Heart left ventricle (tissue), 16 donors: ENCODE results near the gene KLHL22. TPM values are rescaled to one million over a fixed set of nuclear protein-coding genes. Genes with fewer than 3 reads are reported as not detected.
A peak's percentile ranks its signal among the peaks of the same experiment; 100 is the strongest.

ENCODE experiments used
- ATAC-seq, 4 donors: fragments of 200-7000 bp; cut with Tn5 transposase; one replicate each; pipeline ENCODE4 v1.9.1; 2020 to 2022; ENCODE audit warnings: moderate library complexity in 4 of 4, mild to moderate bottlenecking in 3 of 4, moderate number of reproducible peaks in 1 of 4
- DNase-seq, 5 donors: peaks; one replicate each; pipeline ENCODE4 v3.0.0-alpha.2; 2020
- H3K27ac ChIP-seq, 12 donors: fragments of 200-600 bp; sonication (generic) in 4 of 12; one replicate each; pipeline versions ENCODE4 v1.5.0 to v1.8.0; 2016 to 2022; ENCODE audit warnings: mild to moderate bottlenecking in 2 of 12
- H3K27me3 ChIP-seq, 9 donors: fragments of 200-600 bp; sonication (generic) in 2 of 9; one replicate each; pipeline versions ENCODE4 v1.5.1 to v1.8.0; 2016 to 2022; ENCODE audit warnings: mild to moderate bottlenecking in 3 of 9
- H3K36me3 ChIP-seq, 9 donors: fragments of 200-600 bp; sonication (generic) in 2 of 9; one replicate each; pipeline versions ENCODE4 v1.5.0 to v1.8.0; 2018 to 2022; ENCODE audit warnings: mild to moderate bottlenecking in 2 of 9
- H3K4me1 ChIP-seq, 12 donors: fragments of 200-600 bp; sonication (generic) in 4 of 12; one replicate each; pipeline versions ENCODE4 v1.5.0 to v1.8.0; 2016 to 2022; ENCODE audit warnings: mild to moderate bottlenecking in 3 of 12
- H3K4me3 ChIP-seq, 12 donors: fragments of 200-600 bp; sonication (generic) in 4 of 12; one replicate each; pipeline versions ENCODE4 v1.5.0 to v1.8.0; 2017 to 2022; ENCODE audit warnings: mild to moderate bottlenecking in 9 of 12, moderate library complexity in 4 of 12
- H3K9me3 ChIP-seq, 12 donors: fragments of 200-600 bp; sonication (generic) in 4 of 12; one replicate each; pipeline versions ENCODE4 v1.5.0 to v1.8.0; 2016 to 2022; ENCODE audit warnings: mild to moderate bottlenecking in 1 of 12
- POLR2A ChIP-seq, 2 donors: fragments of 450-650 bp; IDR thresholded peaks; one replicate each; pipeline ENCODE4 v1.6.1; 2017; ENCODE audit warnings: antibody characterized with exemption in 2 of 2, mild to moderate bottlenecking in 2 of 2, moderate library complexity in 2 of 2
- WGBS, 4 donors: extraction: QIAGEN DNeasy Blood & Tissue Kit in 2 of 4; methylation state at CpG; one replicate each; pipeline versions ENCODE4 v1.1.5 to v1.1.7; 2013 to 2018; 5-methylcytosine and 5-hydroxymethylcytosine counted together
- intact Hi-C, 10 donors: fragments of 100-400 bp; cut with DNase I; formaldehyde crosslinking; loops; one replicate each; pipeline versions ENCODE4 v1.11.1 to v1.14.2; 2022
- polyA plus RNA-seq, 2 donors: library from polyadenylated mRNA; stranded (reverse); fragments of 200-250 nt; gene quantifications; one replicate each; pipeline ENCODE4 v1.2.3, GENCODE V29; 2013
- total RNA-seq, 9 donors: library from RNA; depleted of rRNA in 2 of 9; stranded (reverse); fragments of >200 nt in 2 of 9; fragmentation: NEBNext Ultra II Directional in 3 of 9; extraction: Animal tissue kit (Norgen Biotek cat#: 25700) in 3 of 9; gene quantifications; one replicate each; pipeline versions ENCODE4 v1.1.0 to v1.2.4, GENCODE V29; 2016 to 2023
- TF ChIP-seq, protein P1 (sequence below), 12 donors: fragments of 200-600 bp; sonication (generic) in 4 of 12; IDR thresholded peaks; one replicate each; pipeline versions ENCODE4 v1.5.0 to v1.8.0; 2018 to 2022; ENCODE audit warnings: antibody characterized with exemption in 12 of 12, mild to moderate bottlenecking in 5 of 12
- donor health status: ischemic (EF 13 %, LVEDD 7.1; RV severe dilation, severe dysfunction).
- donor health status: healthy with polysubstance abuse.
- donor health status: DM: no; HTN: yes; CAD: no.
- donor health status: DM: no; HTN: no; CAD: no.
- donor health status: ischemic (EF 25% LVEDD 6.9; RV normal size, moderate dysfunction).
- donor health status: ischemic (EF 25% LVEDD 5.7; RV mildly dilated, moderate dysfunction).
- donor health status: healthy.
- donor health status: DM: yes; HTN: yes; CAD: no.
- donor health status: ischemic (EF 35%, LVEDD 5.7; RV mildly dilated, moderate dysfunction).
- donor health status: nonischemic (EF 11% LVEDD 7.7; RV severe dilation, severe dysfunction).
- donor health status: DM: yes; HTN: yes; CAD: no.
- donor health status: PGD.
- donor health status: ischemic (EF 29% LVEDD 5.4; RV normal size, mild dysfunction).
- donor health status: nonischemic (EF 23%, LVEDD 6.1; RV moderate dilation, normal function).

The KLHL22 gene
- total and polyA plus RNA-seq, 11 donors, result 10.2 to 23.6 (median 16.8) TPM

GRCh38 chr22:20533095-20533878 is 37.7 kb upstream of the KLHL22 start:
- H3K4me3 ChIP-seq, result no peak overlapping the region
- 71 to 80% (median 73%) methylated on average over 11 of the region's 11 CpGs for WGBS, 4 donors
- DNase-seq, result peak in 2 of 5 donors; percentile 18 to 32
- peaks cover 15 to 86% (median 70%) of the 10 kb centered on the region in 12 donors for H3K4me1 ChIP-seq
- no peak for ATAC-seq
- TF ChIP-seq, protein P1, sequence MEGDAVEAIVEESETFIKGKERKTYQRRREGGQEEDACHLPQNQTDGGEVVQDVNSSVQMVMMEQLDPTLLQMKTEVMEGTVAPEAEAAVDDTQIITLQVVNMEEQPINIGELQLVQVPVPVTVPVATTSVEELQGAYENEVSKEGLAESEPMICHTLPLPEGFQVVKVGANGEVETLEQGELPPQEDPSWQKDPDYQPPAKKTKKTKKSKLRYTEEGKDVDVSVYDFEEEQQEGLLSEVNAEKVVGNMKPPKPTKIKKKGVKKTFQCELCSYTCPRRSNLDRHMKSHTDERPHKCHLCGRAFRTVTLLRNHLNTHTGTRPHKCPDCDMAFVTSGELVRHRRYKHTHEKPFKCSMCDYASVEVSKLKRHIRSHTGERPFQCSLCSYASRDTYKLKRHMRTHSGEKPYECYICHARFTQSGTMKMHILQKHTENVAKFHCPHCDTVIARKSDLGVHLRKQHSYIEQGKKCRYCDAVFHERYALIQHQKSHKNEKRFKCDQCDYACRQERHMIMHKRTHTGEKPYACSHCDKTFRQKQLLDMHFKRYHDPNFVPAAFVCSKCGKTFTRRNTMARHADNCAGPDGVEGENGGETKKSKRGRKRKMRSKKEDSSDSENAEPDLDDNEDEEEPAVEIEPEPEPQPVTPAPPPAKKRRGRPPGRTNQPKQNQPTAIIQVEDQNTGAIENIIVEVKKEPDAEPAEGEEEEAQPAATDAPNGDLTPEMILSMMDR (IDR thresholded peaks at IDR 0.05), result no peak
- TF ChIP-seq POLR2A (IDR thresholded peaks at IDR 0.05), result no peak
- H3K9me3 ChIP-seq, result no peaks in the 10 kb centered on the region
- no peaks in the 10 kb centered on the region for H3K27me3 ChIP-seq
- H3K27ac ChIP-seq, result peak overlapping the region in 10 of 12 donors; percentile 33 to 90 (median 74)
- intact Hi-C loops, result no loop called here
- peaks cover 0 to 51% (median 17%) of the 10 kb centered on the region in 9 donors for H3K36me3 ChIP-seq

DNA sequence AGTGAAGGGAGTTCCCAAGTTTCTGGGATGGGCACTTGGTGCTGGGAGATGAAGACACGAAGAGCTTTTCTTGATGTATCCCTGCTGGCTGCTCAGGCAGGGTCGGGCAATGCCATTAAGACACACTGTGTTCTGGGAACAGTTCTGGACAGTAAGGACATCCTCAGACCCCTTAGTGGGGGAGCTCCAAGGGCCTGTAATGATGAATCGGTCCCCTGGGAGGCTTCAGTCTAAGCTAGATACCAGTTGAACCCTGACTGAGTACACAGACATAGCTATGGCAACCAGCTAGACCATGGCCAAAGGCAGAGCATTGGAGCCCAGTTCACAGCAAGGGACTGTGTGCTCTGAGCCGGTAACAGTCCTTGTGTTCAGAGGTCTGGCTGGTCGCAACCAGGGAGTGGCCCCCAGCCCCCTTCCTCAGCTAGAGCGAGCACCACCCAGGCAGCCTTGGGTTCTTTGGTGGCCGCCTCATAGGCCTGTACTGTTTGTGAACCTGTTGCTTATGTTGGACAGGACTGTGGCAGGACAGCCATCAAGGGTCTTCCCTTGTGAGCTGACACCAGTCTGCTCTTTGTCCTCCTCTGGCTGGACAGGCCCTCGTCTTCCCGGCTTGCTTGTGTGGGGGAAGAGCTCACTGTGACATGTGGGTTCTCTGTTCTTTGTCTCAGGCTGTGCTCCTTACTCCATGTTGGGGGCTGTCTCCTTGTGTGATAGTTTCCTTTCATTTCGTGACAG is 36.8 kb upstream of the KLHL22 start:
- Histone ChIP-seq H3K4me3 (no peak overlapping the region), H3K9me3 (no peaks in the 10 kb centered on the region), H3K4me1 (peaks cover 15 to 78% (median 68%) of the 10 kb centered on the region in 12 donors), H3K27me3 (no peaks in the 10 kb centered on the region), H3K27ac (peak overlapping the region in 11 of 12 donors; percentile 47 to 90 (median 78)), H3K36me3 (peaks cover 0 to 51% (median 14%) of the 10 kb centered on the region in 9 donors)
- WGBS, 4 donors, result 66 to 69% (median 67%) methylated on average over 9 to 10 of the region's 10 CpGs
- TF ChIP-seq, protein P1 (IDR thresholded peaks at IDR 0.05), result no peak
- TF ChIP-seq POLR2A (IDR thresholded peaks at IDR 0.05), result no peak
- intact Hi-C loops, result no loop called here
- DNase-seq (peak in 1 of 5 donors; percentile 31), ATAC-seq (no peak)

GRCh38 chr22:20531404-20532201 is 36.0 kb upstream of the KLHL22 start:
- peak overlapping the region; percentile 1 to 90 (median 78) for H3K27ac ChIP-seq
- no peak for TF ChIP-seq POLR2A (IDR thresholded peaks at IDR 0.05)
- TF ChIP-seq, protein P1 (IDR thresholded peaks at IDR 0.05), result no peak
- H3K36me3 ChIP-seq, result peaks cover 0 to 46% (median 9%) of the 10 kb centered on the region in 9 donors
- H3K4me3 ChIP-seq, result no peak overlapping the region
- WGBS, 4 donors, result 24 to 31% (median 26%) methylated on average over 13 to 15 of the region's 15 CpGs
- no peaks in the 10 kb centered on the region for H3K27me3 ChIP-seq
- ATAC-seq (peak; percentile 86 to 91 (median 90)), DNase-seq (peak; percentile 61 to 69 (median 64))
- intact Hi-C loops, result loop anchor here in 1 of 10 donors (2.0 kb wide), 1 partner anchor 21 kb away; no protein-coding TSS in a partner anchor
- H3K9me3 ChIP-seq, result no peaks in the 10 kb centered on the region
- H3K4me1 ChIP-seq, result peaks cover 17 to 78% (median 65%) of the 10 kb centered on the region in 12 donors
